ENCODE results near the gene ORM1.

Gene ORM1

DNA sequence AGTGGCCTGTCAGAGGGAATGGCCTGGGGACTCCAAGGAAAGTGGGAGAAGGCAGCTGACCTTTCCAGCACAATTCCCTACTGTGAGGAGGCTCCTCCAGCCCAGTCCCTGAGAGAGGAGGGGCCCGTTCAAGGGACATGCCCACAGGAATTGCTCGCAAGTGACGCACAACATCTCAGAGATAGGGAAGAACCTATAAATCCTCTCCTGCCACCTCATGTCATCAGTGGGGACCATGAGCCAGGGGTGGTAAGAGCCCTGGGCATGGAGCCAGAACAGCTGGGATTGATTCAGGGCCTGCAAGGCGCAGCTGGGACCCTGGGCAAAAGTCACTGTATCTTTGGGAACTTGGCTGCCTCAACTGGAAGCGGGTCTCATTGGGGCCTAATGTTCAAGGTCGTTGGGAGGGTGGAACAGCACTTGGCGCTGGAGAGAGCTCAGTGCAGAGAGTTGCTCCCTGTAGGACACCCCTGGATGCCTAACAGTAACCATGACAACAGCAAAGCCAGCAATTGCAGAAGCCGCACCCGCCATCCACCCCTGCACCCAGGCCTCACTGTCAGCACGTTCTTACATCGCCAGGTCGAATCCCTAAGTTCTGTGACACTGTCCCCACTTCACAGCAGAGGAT lies 41.3 kb upstream of the ORM1 start:
- no peaks in the 10 kb centered on the region for H3K36me3 ChIP-seq (ENCODE audit: insufficient read depth, low read length)
- no peak overlapping the region for H3K4me3 ChIP-seq (ENCODE audit: low read depth, low read length)
- H2AFZ ChIP-seq (ENCODE audit: low read length, unreplicated experiment): no peak overlapping the region
- no peak overlapping the region for H3K27ac ChIP-seq (ENCODE audit: low read depth, low read length)
- no peaks in the 10 kb centered on the region for H3K27me3 ChIP-seq (ENCODE audit: insufficient read depth, low read length)
- H3K4me1 ChIP-seq (ENCODE audit: control insufficient read depth, insufficient read depth, low read length, unreplicated experiment): peaks cover 39% of the 10 kb centered on the region
- H3K79me2 ChIP-seq (ENCODE audit: control insufficient read depth, insufficient read depth, low read length, unreplicated experiment): no peaks in the 10 kb centered on the region

DNA sequence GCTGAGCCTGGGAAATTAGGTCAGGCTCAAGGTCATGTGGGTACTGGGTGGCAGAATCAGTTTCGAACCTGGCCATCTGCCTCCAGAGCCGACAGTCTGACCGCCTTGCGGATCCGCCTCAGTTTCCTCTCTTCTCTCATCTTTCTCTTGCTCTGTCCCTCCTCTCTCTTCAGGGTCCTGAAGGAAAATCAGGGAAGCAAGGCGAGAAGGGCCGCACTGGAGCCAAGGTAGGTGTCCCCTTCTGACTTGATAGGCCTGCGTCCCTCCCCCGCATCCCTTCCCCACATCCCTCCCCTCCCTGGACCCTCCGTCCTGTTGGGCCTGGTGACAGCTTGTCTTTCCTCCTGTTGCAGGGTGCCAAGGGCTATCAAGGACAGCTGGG lies 40.8 kb upstream of the ORM1 start:
- Histone ChIP-seq H3K4me1 (ENCODE audit: control insufficient read depth, insufficient read depth, low read length, unreplicated experiment) (peaks cover 34% of the 10 kb centered on the region), H3K27ac (ENCODE audit: low read depth, low read length) (no peak overlapping the region), H3K36me3 (ENCODE audit: insufficient read depth, low read length) (no peaks in the 10 kb centered on the region), H3K27me3 (ENCODE audit: insufficient read depth, low read length) (no peaks in the 10 kb centered on the region), H2AFZ (ENCODE audit: low read length, unreplicated experiment) (no peak overlapping the region), H3K4me3 (ENCODE audit: low read depth, low read length) (no peak overlapping the region), H3K79me2 (ENCODE audit: control insufficient read depth, insufficient read depth, low read length, unreplicated experiment) (no peaks in the 10 kb centered on the region)

DNA sequence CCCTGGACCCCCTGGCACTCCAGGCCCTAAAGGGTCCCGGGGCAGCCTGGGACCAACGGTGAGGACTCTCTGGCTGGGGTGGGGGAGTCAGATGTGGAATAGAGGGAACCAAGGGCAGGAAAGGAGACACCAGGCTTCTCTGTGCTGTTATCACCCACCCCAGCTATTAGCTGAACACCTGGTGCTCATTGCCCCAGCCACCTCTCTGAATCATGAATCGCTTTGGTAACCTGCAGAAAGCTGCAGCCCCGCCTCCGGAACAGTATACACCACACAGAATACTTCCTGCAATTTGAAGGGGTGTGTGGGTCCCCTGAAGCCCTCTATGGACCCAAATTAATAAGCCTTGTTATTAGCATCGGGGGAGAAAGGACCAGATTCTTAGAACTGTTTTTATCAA lies 40.4 kb upstream of the ORM1 start:
- H3K27me3 ChIP-seq (ENCODE audit: insufficient read depth, low read length): no peaks in the 10 kb centered on the region

DNA sequence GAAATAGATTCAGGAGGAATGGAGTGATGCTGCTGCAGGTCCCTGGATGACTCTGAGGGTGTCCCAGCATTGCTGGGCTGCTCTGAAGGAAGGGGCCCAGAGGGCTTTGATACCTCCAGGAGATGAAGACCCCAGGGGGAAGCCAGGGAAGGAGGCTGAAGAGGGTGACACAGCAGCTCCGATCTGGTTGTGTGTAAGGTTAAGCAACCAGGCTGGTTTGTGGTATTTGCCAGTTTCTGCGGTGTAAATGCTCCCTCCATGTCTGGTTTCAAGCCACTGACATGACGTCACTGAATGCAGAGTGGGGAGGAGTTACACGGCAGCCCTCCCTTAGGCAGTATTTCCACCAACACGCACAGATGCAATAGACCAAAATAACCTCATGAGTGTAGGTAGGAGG lies 40.0 kb upstream of the ORM1 start:
- Histone ChIP-seq H3K27ac (ENCODE audit: low read depth, low read length) (no peak overlapping the region), H3K4me3 (ENCODE audit: low read depth, low read length) (no peak overlapping the region), H3K27me3 (ENCODE audit: insufficient read depth, low read length) (no peaks in the 10 kb centered on the region), H3K36me3 (ENCODE audit: insufficient read depth, low read length) (no peaks in the 10 kb centered on the region), H2AFZ (ENCODE audit: low read length, unreplicated experiment) (no peak overlapping the region), H3K79me2 (ENCODE audit: control insufficient read depth, insufficient read depth, low read length, unreplicated experiment) (no peaks in the 10 kb centered on the region), H3K4me1 (ENCODE audit: control insufficient read depth, insufficient read depth, low read length, unreplicated experiment) (peaks cover 27% of the 10 kb centered on the region)

More for the DNA sequence above, 40.4 kb upstream of the ORM1 start:
- Histone ChIP-seq H3K79me2 (ENCODE audit: control insufficient read depth, insufficient read depth, low read length, unreplicated experiment) (no peaks in the 10 kb centered on the region), H3K36me3 (ENCODE audit: insufficient read depth, low read length) (no peaks in the 10 kb centered on the region), H2AFZ (ENCODE audit: low read length, unreplicated experiment) (no peak overlapping the region), H3K27ac (ENCODE audit: low read depth, low read length) (no peak overlapping the region), H3K4me1 (ENCODE audit: control insufficient read depth, insufficient read depth, low read length, unreplicated experiment) (peaks cover 31% of the 10 kb centered on the region), H3K4me3 (ENCODE audit: low read depth, low read length) (no peak overlapping the region)

DNA sequence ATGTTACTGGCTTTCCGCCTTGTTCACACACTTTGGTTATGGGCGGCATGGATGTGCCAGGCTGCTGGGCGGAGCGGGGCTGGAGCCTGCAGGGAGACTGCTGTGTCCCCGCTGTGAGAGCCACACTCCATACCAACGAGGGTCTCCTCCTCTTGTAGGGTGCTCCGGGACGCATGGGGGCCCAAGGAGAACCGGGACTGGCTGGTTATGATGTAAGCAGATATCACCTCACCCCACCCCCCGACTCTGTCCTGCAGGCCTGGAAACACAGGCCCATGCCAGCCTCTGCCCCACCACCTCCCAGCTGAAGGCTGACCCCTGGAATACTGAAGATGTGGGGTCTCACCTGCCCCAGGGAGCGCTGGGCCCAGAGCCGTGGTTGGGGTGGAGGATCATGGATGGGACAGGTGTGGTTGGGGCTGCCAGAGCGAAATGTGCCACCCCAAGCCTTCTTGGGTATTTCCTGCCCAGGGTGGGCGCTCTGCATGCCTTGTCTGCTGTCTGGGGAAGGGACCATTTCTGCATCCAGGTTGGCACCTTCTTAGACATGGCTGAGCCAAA lies 39.3 kb upstream of the ORM1 start:
- H3K27ac ChIP-seq (ENCODE audit: low read depth, low read length): no peak overlapping the region
- H3K27me3 ChIP-seq (ENCODE audit: insufficient read depth, low read length): no peaks in the 10 kb centered on the region
- H3K4me3 ChIP-seq (ENCODE audit: low read depth, low read length): no peak overlapping the region
- no peaks in the 10 kb centered on the region for H3K79me2 ChIP-seq (ENCODE audit: control insufficient read depth, insufficient read depth, low read length, unreplicated experiment)
- no peak overlapping the region for H2AFZ ChIP-seq (ENCODE audit: low read length, unreplicated experiment)
- H3K36me3 ChIP-seq (ENCODE audit: insufficient read depth, low read length): no peaks in the 10 kb centered on the region
- peaks cover 20% of the 10 kb centered on the region for H3K4me1 ChIP-seq (ENCODE audit: control insufficient read depth, insufficient read depth, low read length, unreplicated experiment)

DNA sequence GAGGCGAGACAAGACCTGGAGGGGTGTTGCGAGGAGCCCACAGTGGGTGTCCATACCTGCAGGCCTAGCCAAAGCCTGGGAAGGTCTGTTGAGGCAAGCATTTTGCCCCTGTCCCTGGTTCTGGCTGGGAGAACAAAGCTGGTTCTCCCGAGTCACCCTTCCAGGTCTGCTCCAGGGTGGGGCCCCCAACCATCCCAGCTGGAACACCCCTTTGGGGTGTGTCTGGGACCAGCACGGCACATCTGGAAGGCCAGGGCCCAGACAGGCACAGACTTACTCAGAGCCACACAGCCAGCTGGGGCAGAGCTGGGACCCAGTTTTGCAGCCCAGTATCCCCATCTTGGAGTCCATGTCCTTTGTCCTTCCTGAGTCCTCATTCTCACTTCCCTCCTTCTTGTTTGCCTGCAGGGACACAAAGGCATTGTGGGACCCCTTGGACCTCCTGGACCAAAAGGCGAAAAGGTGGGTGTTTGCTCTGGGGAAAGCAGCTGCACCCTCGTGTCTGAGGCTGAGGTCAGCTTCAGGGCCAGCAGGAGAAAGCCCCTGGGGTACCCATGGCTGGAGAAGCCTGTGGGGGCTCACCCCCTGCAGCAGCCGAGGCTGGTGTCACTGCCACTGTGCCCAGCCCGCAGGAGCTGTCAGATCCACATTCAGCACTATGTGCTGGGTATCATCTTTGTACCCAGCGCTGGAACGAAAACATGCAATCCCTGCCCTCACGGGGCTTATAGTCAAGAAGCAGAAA lies 38.4 kb upstream of the ORM1 start:
- H3K79me2 ChIP-seq (ENCODE audit: control insufficient read depth, insufficient read depth, low read length, unreplicated experiment): no peaks in the 10 kb centered on the region
- no peaks in the 10 kb centered on the region for H3K36me3 ChIP-seq (ENCODE audit: insufficient read depth, low read length)
- H3K27me3 ChIP-seq (ENCODE audit: insufficient read depth, low read length): no peaks in the 10 kb centered on the region
- no peak overlapping the region for H3K4me3 ChIP-seq (ENCODE audit: low read depth, low read length)
- no peak overlapping the region for H2AFZ ChIP-seq (ENCODE audit: low read length, unreplicated experiment)
- H3K4me1 ChIP-seq (ENCODE audit: control insufficient read depth, insufficient read depth, low read length, unreplicated experiment): peaks cover 12% of the 10 kb centered on the region
- no peak overlapping the region for H3K27ac ChIP-seq (ENCODE audit: low read depth, low read length)

DNA sequence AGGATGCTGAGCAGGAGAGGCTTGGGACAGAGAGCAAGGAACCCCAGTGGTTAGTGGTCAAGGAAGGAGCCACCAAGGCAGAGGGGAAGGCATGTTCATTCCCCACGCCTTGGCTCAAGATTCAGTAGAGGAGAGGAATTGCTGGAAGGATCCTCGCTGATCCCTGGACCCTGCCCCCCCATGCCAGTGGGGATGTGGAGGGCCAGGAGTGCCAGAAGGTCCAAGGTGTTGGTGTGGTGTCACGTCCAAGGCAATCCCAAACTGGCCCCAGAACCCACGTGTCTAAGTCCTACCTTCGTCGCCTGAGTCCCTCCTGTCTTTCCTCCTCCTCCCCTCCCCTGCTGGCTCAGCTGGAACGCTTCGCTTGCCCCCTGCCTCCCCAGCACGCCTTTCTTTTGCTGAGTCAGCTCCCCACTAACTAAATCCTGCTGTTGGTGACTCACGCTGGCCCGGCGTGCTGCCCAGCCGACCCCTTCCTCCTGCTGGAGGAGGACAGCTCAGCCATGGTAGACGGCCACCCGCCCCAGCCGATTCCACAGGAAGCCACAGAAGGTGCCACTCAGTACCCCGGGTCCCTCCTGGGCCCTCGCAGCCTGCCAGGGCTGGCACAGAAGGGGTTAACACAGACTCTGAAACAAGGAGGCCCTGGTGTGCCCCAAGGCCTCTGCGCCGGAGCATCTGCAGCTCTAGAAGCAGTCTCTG lies 37.6 kb upstream of the ORM1 start:
- Histone ChIP-seq H3K27ac (ENCODE audit: low read depth, low read length) (no peak overlapping the region), H3K36me3 (ENCODE audit: insufficient read depth, low read length) (no peaks in the 10 kb centered on the region), H3K4me3 (ENCODE audit: low read depth, low read length) (no peak overlapping the region), H3K27me3 (ENCODE audit: insufficient read depth, low read length) (no peaks in the 10 kb centered on the region), H2AFZ (ENCODE audit: low read length, unreplicated experiment) (no peak overlapping the region), H3K4me1 (ENCODE audit: control insufficient read depth, insufficient read depth, low read length, unreplicated experiment) (peaks cover 12% of the 10 kb centered on the region), H3K79me2 (ENCODE audit: control insufficient read depth, insufficient read depth, low read length, unreplicated experiment) (no peaks in the 10 kb centered on the region)

DNA sequence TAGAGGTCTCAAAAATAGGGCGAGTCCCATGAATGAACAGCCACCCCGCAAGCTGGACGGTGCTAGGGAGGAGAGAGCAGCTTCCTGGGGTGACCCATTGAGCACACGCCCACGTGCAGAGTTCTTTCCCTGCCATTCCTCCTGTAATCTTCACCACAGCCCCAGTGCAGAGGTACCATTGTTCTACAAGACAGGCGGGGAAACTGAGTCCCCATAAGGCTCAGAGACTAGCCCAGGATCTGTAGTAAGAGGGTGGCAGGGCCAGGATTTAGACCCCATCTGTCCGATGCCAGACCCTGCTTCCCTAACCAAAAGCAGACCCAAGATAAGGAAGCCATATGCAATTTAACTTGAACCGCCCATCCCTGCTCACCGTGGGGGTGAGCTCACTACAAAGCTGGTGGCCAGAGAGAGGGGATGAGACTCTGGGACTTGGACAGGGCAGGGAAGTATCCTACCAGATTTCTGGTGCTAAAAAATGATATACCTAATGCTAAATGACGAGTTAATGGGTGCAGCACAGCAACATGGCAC lies 36.7 kb upstream of the ORM1 start:
- H3K79me2 ChIP-seq (ENCODE audit: control insufficient read depth, insufficient read depth, low read length, unreplicated experiment): no peaks in the 10 kb centered on the region
- peaks cover 12% of the 10 kb centered on the region for H3K4me1 ChIP-seq (ENCODE audit: control insufficient read depth, insufficient read depth, low read length, unreplicated experiment)
- H2AFZ ChIP-seq (ENCODE audit: low read length, unreplicated experiment): no peak overlapping the region
- no peaks in the 10 kb centered on the region for H3K27me3 ChIP-seq (ENCODE audit: insufficient read depth, low read length)
- no peak overlapping the region for H3K27ac ChIP-seq (ENCODE audit: low read depth, low read length)
- no peak overlapping the region for H3K4me3 ChIP-seq (ENCODE audit: low read depth, low read length)
- H3K36me3 ChIP-seq (ENCODE audit: insufficient read depth, low read length): no peaks in the 10 kb centered on the region

DNA sequence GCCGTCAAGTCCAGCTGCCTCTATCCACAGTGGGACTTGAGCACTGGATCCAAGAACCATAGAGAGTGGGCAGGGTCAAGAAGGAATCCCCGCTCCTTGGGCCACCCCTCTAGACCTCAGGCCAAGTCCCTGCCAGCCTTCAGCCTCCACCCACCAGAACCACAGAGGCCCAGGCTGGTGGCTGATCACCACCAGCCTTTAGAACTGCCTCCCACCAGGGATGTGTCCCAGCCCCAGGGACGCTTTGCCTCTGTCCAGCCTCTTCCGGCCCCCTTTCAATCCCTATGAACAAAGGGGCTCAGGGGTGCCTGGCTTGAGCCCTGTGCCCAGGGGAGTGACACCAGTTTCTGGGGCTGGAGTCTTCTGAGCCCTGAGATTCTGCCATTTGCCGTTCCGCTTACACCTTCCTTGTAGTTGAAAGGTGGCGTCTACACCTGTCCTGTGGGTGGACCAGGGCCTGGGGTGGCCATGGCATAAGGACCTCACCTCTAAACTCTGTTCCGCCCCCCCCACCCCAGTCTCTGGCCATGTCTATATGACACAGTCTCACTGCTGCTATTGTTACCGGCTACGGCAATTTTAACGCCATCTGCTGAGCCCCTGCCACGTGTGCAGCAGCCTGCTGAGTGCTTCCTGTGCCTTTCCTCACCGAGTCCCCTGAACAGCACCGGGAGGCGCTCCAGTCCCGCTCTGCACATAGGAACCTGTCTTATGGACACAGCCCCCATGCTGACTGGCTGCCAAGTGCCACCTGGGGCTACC lies 35.7 kb upstream of the ORM1 start:
- Histone ChIP-seq H3K27me3 (ENCODE audit: insufficient read depth, low read length) (no peaks in the 10 kb centered on the region), H3K4me3 (ENCODE audit: low read depth, low read length) (no peak overlapping the region), H3K36me3 (ENCODE audit: insufficient read depth, low read length) (no peaks in the 10 kb centered on the region), H3K4me1 (ENCODE audit: control insufficient read depth, insufficient read depth, low read length, unreplicated experiment) (peaks cover 12% of the 10 kb centered on the region), H2AFZ (ENCODE audit: low read length, unreplicated experiment) (no peak overlapping the region), H3K79me2 (ENCODE audit: control insufficient read depth, insufficient read depth, low read length, unreplicated experiment) (no peaks in the 10 kb centered on the region), H3K27ac (ENCODE audit: low read depth, low read length) (no peak overlapping the region)

DNA sequence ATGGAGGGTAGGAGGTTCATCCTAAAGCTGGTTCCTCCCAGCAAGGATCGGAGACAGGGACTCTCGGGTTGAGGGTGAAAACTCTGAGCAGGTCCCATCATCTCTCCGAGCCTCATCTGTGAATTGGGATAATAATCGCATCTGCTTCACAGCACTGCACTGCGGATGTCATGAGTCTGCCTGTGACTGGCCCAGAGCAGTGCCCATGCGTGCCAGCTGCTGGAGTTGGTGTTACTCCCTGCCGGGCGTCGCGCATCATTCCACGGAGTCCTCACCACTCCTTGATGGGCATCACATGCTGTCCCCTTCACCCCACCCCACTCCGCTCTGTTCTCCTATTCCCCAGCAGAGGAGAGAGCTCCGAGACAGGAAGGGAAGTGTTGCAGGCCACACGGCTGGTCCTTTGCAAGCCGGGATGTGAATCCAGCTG lies 35.1 kb upstream of the ORM1 start:
- no peak overlapping the region for H2AFZ ChIP-seq (ENCODE audit: low read length, unreplicated experiment)
- H3K4me1 ChIP-seq (ENCODE audit: control insufficient read depth, insufficient read depth, low read length, unreplicated experiment): peaks cover 12% of the 10 kb centered on the region
- no peak overlapping the region for H3K27ac ChIP-seq (ENCODE audit: low read depth, low read length)
- no peak overlapping the region for H3K4me3 ChIP-seq (ENCODE audit: low read depth, low read length)
- H3K27me3 ChIP-seq (ENCODE audit: insufficient read depth, low read length): no peaks in the 10 kb centered on the region
- no peaks in the 10 kb centered on the region for H3K36me3 ChIP-seq (ENCODE audit: insufficient read depth, low read length)
- H3K79me2 ChIP-seq (ENCODE audit: control insufficient read depth, insufficient read depth, low read length, unreplicated experiment): no peaks in the 10 kb centered on the region

Measured in ACC112 (cell line).